K562 (cell line): Measurements from ENCODE around the gene GSKIP.

Experiments used
- ETV6 ChIP-seq, 3 experiments: fragments of 150-350 bp in 1 of 3; sonication (generic) in 1 of 3; formaldehyde crosslinking in 1 of 3; IDR thresholded peaks; 2 replicates each; pipeline versions ENCODE4 v1.6.1 to v1.8.0; 2014 to 2022; ENCODE audit warnings: borderline replicate concordance in 2 of 3, low read depth in 2 of 3, antibody characterized with exemption in 1 of 3, low read length in 1 of 3, mild to moderate bottlenecking in 1 of 3, missing genetic modification reagents in 1 of 3
- MLX ChIP-seq, 2 experiments: fragments of 450-650 bp in 1 of 2; sonication (generic) in 1 of 2; formaldehyde crosslinking; conservative IDR thresholded peaks; 2 replicates each; pipeline versions ENCODE4 v1.4.0 to v1.8.1; 2020 to 2022; ENCODE audit warnings: mild to moderate bottlenecking in 1 of 2, missing genetic modification reagents in 1 of 2
- NRF1 ChIP-seq, 2 experiments: fragments of 450-650 bp; IDR thresholded peaks in 1 of 2; conservative IDR thresholded peaks in 1 of 2; 2 replicates each; pipeline ENCODE4 v1.6.1; 2014; ENCODE audit warnings: mild to moderate bottlenecking in 2 of 2
- ZBED1 ChIP-seq: IDR thresholded peaks from 2 replicates; pipeline ENCODE4 v1.6.1; 2014
- ZNF24 ChIP-seq: fragments of 450-650 bp; IDR thresholded peaks from 2 replicates; pipeline ENCODE4 v1.6.1; 2016

- TF ChIP-seq MLX (CRISPR knock-in tag; conservative IDR thresholded peaks at IDR 0.05) (no peak), ETV6 (IDR thresholded peaks at IDR 0.05; ENCODE audit: borderline replicate concordance in 1 of 2, low read depth in 2 of 2, low read length in 1 of 2) (no peak), ETV6 (CRISPR knock-in tag; IDR thresholded peaks at IDR 0.05; ENCODE audit: borderline replicate concordance) (no peak), ZNF24 (no peak), ZBED1 (no peak), NRF1 (conservative IDR thresholded peaks at IDR 0.05 in 1 of 2, IDR thresholded peaks at IDR 0.05 in 1 of 2) (no peak)
Observed at GRCh38 chr14:96384740-96385139, 21.4 kb downstream of the GSKIP start.
